Naive B cell (primary cell): Measurements from ENCODE around the gene CAMTA1. TPM values are rescaled to one million over a fixed set of nuclear protein-coding genes. Genes with fewer than 3 reads are reported as not detected.

Experiments used
- ATAC-seq, 2 donors: fragments of 150-1000 bp; cut with Tn5 transposase; 2 replicates each; pipeline ENCODE4 v1.10.0; 2021; ENCODE audit warnings: low read depth in 2 of 2, mild to moderate bottlenecking in 2 of 2, moderate library complexity in 2 of 2
- DNase-seq: peaks from one replicate; pipeline ENCODE4 v3.0.0; 2022
- H3K27ac Mint-ChIP-seq, 6 donors: one replicate each; pipeline ENCODE4 v1.8.0; 2020 to 2022; ENCODE audit warnings: mild to moderate bottlenecking in 6 of 6, mixed read lengths in 6 of 6, moderate library complexity in 5 of 6, inconsistent platforms in 2 of 6
- H3K27me3 Mint-ChIP-seq, 3 donors: one replicate each; pipeline ENCODE4 v1.8.0; 2021 to 2022; ENCODE audit warnings: mixed read lengths in 3 of 3, mild to moderate bottlenecking in 1 of 3
- H3K36me3 Mint-ChIP-seq, 2 donors: one replicate each; pipeline ENCODE4 v1.8.0; 2020 to 2022; ENCODE audit warnings: mixed read lengths in 2 of 2, inconsistent platforms in 1 of 2, mild to moderate bottlenecking in 1 of 2
- H3K4me1 Mint-ChIP-seq, 3 donors: one replicate each; pipeline ENCODE4 v1.8.0; 2020 to 2022; ENCODE audit warnings: mixed read lengths in 3 of 3, inconsistent platforms in 1 of 3, mild to moderate bottlenecking in 1 of 3, moderate library complexity in 1 of 3
- H3K4me3 Mint-ChIP-seq, 8 donors: one replicate each; pipeline ENCODE4 v1.8.0; 2020 to 2022; ENCODE audit warnings: mild to moderate bottlenecking in 8 of 8, mixed read lengths in 8 of 8, moderate library complexity in 8 of 8, inconsistent platforms in 2 of 8
- H3K9me3 Mint-ChIP-seq, 7 donors: one replicate each; pipeline ENCODE4 v1.8.0; 2020 to 2022; ENCODE audit warnings: mixed read lengths in 7 of 7, mild to moderate bottlenecking in 5 of 7, inconsistent platforms in 2 of 7, moderate library complexity in 1 of 7
- polyA plus RNA-seq, 6 donors: library from polyadenylated mRNA; unstranded; fragments of 300-500 nt; fragmentation: Illumina TruSeq; gene quantifications; one replicate each; pipeline ENCODE4 v1.2.3, GENCODE V29; 2021; ENCODE audit warnings: low read depth in 6 of 6

CAMTA1 gene
- polyA plus RNA-seq, 6 donors from 2014 or later: 75.4 to 140 (median 88.8) TPM

DNA sequence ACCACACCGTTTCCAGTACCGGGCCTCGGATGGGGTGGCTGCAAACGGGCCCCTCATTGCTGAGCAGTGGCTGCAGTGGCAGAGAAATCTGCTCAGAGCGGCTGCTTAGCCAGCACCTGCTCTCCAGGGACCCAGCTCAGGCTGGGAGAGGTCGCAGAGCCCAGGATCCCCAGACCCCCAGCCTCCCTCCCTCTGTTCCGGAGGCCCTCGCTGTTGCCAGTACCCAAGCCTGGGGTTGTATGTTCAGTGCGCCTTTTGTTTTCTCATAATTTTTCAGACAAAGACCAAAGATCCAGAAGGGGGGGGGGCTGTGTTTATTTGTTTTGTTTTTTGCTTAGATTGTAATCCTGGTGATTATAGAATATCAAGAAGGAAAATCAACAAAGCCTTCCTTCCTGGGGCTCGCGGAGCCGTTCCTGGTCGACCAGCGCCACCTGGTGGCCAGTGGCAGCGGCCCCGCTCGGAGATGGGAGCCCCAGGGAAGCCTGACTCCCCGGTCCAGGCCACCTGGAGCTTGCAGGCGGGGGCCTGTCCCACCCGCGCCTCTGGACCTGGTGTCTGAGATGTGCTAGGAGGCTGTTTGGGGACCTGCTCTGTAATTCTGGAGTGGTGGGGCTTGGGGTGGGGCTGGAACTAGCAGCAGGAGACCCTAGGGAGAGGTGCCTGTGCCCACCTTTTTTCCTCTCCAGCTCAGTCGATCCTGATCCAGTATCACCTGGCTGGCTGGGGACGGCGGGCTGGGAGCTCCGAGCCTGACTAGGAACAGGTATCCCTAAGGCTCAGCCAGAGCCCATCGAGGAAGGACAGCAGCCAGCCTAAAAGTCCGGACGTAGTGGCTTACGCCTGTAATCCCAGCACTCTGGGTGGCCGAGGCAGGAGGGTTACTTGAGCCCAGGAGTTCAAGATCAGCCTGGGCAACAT is 862.0 kb downstream of the CAMTA1 start:
- DNase-seq (peak; percentile 17), ATAC-seq (no peak)
- Mint-ChIP-seq H3K4me1 (peaks cover 0 to 7% (median 5%) of the 10 kb centered on the region in 3 donors), H3K4me3 (no peak overlapping the region), H3K27ac (no peak overlapping the region), H3K27me3 (peaks cover 7 to 29% (median 16%) of the 10 kb centered on the region in 3 donors), H3K9me3 (no peaks in the 10 kb centered on the region), H3K36me3 (no peaks in the 10 kb centered on the region)

DNA sequence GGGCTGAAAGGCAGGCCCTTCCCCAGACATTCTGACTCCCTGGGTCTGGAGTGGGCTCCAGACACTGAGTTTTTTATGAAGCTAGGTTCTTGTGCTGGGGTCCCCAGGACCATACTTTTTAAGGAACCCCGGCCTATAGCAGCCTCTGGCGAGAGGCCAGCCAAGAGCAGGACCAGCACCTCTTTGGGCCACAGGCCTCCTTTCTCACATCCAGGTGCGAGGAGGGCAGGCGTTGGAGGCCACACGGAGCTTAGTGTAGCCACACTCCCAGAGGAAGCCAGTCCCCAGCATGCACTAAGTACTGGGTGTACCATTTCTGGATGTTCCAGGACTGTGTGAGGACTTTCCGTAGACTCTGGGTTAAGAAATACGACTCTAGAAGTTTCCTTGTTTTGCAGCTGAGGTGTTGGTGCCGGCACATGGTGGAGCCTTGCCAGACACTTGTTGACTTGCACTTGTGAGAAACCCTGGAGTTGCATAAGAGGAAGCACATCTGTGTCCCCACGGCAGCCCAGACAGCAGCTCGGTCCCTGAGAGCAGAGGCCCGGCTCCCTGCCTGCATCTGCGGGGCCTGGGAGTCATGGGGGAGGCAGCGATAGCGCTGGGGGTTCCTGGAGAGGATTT is 863.6 kb downstream of the CAMTA1 start:
- no peak for DNase-seq
- Mint-ChIP-seq H3K27ac (no peak overlapping the region), H3K36me3 (no peaks in the 10 kb centered on the region), H3K4me1 (peaks cover 0 to 7% (median 5%) of the 10 kb centered on the region in 3 donors), H3K27me3 (peaks cover 6 to 20% (median 16%) of the 10 kb centered on the region in 3 donors), H3K9me3 (no peaks in the 10 kb centered on the region), H3K4me3 (no peak overlapping the region)
- ATAC-seq: no peak

DNA sequence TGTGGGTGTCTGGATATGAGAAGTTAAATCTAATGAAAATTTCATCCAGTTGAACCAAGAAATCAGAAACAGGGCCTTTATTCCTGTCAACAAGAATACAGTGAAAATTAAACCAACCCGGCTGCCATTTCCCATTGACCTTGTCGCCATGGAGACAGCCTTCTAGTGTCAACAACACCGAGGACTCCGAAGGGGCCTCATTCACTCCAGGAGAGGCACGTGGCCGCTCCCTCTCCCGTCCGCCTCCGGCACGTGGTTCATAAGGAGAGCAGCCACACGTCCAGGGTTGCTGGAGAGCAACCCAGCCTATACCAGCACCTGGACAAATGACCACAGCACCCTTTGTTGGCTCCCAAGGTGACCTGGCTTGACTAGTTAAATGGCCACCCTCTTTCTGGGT is 865.5 kb downstream of the CAMTA1 start:
- DNase-seq (no peak), ATAC-seq (no peak)
- Mint-ChIP-seq H3K4me3 (no peak overlapping the region), H3K4me1 (peaks cover 5 to 7% (median 6%) of the 10 kb centered on the region in 3 donors), H3K9me3 (peaks cover 0 to 1% (median 0%) of the 10 kb centered on the region in 7 donors), H3K36me3 (no peaks in the 10 kb centered on the region), H3K27me3 (peaks cover 2 to 20% (median 15%) of the 10 kb centered on the region in 3 donors), H3K27ac (no peak overlapping the region)

DNA sequence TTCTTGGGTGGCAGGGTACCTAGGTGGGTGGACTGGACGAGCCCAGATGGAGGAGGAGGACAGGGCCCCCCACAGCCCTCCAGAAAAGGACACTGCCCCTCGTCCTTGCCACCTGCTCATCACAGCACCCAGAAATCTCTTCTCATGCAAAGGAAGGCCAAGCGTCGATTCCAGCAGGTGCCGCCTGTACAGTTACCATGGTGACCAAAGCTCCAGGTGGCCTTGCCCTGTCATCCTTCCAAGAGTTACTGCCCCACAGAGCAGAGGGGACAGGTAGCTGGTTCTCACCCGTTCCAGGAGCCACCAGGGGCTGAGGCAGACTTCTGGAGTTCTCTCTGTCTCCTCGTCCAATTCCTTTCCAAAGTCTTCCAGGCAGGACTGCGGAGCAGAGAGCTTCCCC is 865.9 kb downstream of the CAMTA1 start:
- no peak for DNase-seq
- H3K27ac Mint-ChIP-seq: no peak overlapping the region
- H3K9me3 Mint-ChIP-seq: peaks cover 0 to 1% (median 0%) of the 10 kb centered on the region in 7 donors
- peaks cover 2 to 6% (median 3%) of the 10 kb centered on the region in 3 donors for H3K4me1 Mint-ChIP-seq
- no peak overlapping the region for H3K4me3 Mint-ChIP-seq
- no peak for ATAC-seq
- peaks cover 0 to 16% (median 11%) of the 10 kb centered on the region in 3 donors for H3K27me3 Mint-ChIP-seq
- no peaks in the 10 kb centered on the region for H3K36me3 Mint-ChIP-seq

DNA sequence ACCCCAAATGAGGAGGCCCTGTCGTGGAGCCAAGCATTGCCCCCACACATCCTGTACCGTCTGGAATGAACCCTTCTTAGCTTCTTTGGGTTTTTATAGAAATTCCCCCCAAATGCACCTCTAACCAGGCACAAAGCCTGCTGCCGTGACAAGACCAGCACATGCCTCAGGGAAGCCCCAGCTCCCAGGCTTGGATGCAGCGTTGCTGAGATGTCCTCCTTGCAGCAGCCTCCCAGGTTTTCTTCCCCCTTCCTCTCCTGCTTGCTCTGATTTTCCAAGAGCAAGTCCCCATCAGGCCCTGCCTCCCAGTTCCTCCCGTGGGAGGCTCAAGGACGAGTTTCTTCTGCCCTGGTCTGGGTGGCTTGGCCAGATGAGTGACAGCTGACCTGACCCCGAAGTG is 866.8 kb downstream of the CAMTA1 start:
- DNase-seq (no peak), ATAC-seq (no peak)
- Mint-ChIP-seq H3K4me1 (peaks cover 0 to 6% (median 0%) of the 10 kb centered on the region in 3 donors), H3K9me3 (peaks cover 0 to 1% (median 0%) of the 10 kb centered on the region in 7 donors), H3K4me3 (no peak overlapping the region), H3K27me3 (peaks cover 0 to 14% (median 6%) of the 10 kb centered on the region in 3 donors), H3K27ac (no peak overlapping the region), H3K36me3 (no peaks in the 10 kb centered on the region)

DNA sequence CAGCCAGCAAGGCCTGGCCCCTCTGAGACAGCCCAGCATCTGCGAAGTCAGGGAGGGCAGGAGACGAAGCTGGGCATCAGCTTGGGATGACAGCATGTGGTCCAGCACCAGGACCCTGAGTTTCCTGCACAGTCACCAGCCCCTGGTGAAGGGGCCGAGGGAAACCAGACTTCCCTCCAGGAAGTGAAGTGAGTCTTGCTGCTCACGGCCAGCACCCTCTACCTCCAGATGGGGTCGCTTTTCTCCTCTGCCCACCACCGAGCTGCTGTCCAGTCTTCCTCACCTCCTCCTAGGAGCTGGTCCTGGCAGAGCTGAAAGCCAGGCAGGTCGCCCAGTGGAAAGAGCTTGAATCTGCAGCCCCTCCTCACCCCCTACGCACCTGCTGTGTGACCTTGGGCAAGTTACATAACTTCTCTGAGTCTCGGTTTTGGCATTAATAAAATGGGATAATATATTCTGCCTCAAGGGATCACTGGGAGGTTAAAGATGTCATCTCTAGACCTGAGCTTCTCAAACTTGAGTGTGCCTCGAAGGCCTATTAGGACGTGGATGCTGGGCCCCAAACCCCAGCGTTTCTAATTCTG is 867.4 kb downstream of the CAMTA1 start:
- H3K4me1 Mint-ChIP-seq: peaks cover 0 to 6% (median 0%) of the 10 kb centered on the region in 3 donors
- ATAC-seq: no peak
- no peaks in the 10 kb centered on the region for H3K36me3 Mint-ChIP-seq
- peaks cover 0 to 1% (median 0%) of the 10 kb centered on the region in 7 donors for H3K9me3 Mint-ChIP-seq
- no peak overlapping the region for H3K4me3 Mint-ChIP-seq
- H3K27me3 Mint-ChIP-seq: peaks cover 0 to 14% (median 6%) of the 10 kb centered on the region in 3 donors
- no peak overlapping the region for H3K27ac Mint-ChIP-seq
- no peak for DNase-seq

DNA sequence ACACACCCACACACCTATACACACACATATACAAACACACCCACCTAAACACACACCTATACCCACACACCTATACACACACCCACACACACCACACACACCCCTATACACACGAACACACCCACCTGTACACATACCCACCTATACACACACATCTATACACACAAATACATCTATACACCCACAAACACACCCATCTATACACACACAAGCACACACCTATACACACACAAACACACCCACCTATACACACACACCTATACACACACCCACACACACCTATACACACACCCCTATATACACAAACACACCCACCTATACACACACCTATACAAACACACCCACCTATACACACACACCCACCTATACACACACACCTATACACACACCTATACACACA is 869.5 kb downstream of the CAMTA1 start:
- H3K4me1 Mint-ChIP-seq: peaks cover 0 to 6% (median 0%) of the 10 kb centered on the region in 3 donors
- ATAC-seq: no peak

DNA sequence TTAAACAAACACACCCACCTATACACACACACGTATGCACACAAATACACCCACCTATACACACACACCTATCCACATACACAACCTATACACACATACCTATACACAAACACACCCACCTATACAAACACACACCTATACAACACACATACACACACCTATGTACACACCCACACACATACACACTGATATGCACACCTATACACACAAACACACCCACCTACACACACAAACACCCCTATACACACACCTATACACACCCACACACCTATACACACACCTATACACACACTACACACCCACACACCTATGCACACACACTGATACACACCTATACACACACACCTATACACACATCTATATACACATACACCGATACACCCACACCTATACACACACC is 870.1 kb downstream of the CAMTA1 start:
- H3K4me3 Mint-ChIP-seq: no peak overlapping the region
- peaks cover 0 to 6% (median 0%) of the 10 kb centered on the region in 3 donors for H3K4me1 Mint-ChIP-seq
- no peaks in the 10 kb centered on the region for H3K36me3 Mint-ChIP-seq
- no peak for DNase-seq
- H3K9me3 Mint-ChIP-seq: peaks cover 0 to 1% (median 0%) of the 10 kb centered on the region in 7 donors
- H3K27me3 Mint-ChIP-seq: peaks cover 0 to 1% (median under 1%) of the 10 kb centered on the region in 3 donors
- no peak for ATAC-seq
- H3K27ac Mint-ChIP-seq: peak overlapping the region in 1 of 6 donors; percentile 0

More for the DNA sequence above, 869.5 kb downstream of the CAMTA1 start:
- no peaks in the 10 kb centered on the region for H3K36me3 Mint-ChIP-seq
- no peak overlapping the region for H3K27ac Mint-ChIP-seq
- peaks cover 0 to 6% (median 6%) of the 10 kb centered on the region in 3 donors for H3K27me3 Mint-ChIP-seq
- no peak for DNase-seq
- no peak overlapping the region for H3K4me3 Mint-ChIP-seq
- peaks cover 0 to 1% (median 0%) of the 10 kb centered on the region in 7 donors for H3K9me3 Mint-ChIP-seq

DNA sequence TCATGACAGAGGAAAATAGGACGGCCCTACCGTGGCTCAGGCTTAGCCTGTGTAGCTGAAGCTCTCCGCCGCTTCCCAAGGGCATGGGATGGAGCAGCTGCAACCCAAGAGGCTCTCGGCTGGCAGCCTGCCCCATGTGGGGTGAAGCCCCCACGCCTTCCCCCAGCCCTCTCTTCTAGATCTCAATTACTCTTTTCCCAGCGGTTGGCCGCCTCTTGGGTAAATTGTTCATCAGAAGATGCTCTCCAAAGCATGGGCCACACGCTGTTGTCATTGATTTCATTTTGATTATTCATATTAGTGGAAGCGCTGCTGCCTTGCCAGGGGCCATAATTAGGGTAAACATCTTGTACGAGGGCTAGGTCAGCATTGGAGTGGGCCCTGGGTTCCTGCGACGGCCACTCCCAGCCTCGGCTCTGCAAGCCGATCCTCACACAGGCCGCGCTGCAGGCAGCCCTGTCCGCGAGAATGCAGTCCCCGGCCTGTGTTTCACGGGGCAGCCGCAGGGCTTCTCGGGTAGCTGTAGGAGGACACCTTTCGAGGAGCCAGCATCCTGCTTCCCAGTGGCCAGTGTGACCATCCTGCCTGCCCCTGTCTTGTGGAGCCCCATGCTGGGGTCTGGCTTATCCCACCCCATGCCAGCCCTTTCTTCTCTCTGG is 871.4 kb downstream of the CAMTA1 start:
- no peak overlapping the region for H3K4me3 Mint-ChIP-seq
- DNase-seq (no peak), ATAC-seq (no peak)
- H3K4me1 Mint-ChIP-seq: peaks cover 0 to 6% (median 0%) of the 10 kb centered on the region in 3 donors
- no peaks in the 10 kb centered on the region for H3K36me3 Mint-ChIP-seq
- peaks cover 0 to 1% (median 0%) of the 10 kb centered on the region in 7 donors for H3K9me3 Mint-ChIP-seq
- H3K27ac Mint-ChIP-seq: peak overlapping the region in 1 of 6 donors; percentile 28
- no peaks in the 10 kb centered on the region for H3K27me3 Mint-ChIP-seq

DNA sequence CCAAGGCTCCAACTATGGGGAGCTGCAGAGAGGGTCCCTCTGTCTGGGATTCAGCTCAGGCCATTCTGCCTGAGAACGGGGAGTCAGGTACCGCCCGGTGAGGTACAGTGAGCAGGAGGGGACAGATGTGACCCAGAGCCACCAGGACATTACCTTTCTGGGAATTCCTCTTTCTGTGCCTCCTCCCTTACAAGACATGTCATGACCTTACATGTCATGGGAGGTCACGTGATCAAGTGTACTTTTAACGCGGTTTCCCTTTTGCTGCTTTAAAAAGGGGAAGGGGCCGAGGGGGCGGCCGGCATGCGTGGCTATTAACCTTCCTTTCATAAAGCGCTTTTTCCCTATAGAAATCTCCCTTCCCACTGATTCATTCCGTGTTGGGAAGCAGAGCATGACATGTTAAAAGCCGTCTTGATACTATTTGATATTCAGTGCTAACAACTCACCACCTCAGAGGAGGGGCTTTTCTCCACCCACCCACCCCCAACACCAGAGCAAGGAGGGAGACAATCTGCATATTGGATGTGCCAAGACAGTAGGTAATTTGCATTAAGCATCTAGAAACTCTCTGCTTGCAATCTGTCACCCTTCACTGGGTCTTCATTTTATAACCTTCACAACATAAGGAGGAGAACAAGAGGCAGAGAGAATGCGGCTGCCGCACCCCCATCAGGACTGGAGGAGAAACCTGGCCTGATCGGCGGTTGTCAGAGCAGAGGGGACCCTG is 872.2 kb downstream of the CAMTA1 start:
- Mint-ChIP-seq H3K4me3 (no peak overlapping the region), H3K27me3 (no peaks in the 10 kb centered on the region), H3K9me3 (peaks cover 0 to 1% (median 0%) of the 10 kb centered on the region in 7 donors), H3K36me3 (no peaks in the 10 kb centered on the region), H3K4me1 (peaks cover 0 to 6% (median 0%) of the 10 kb centered on the region in 3 donors), H3K27ac (no peak overlapping the region)
- DNase-seq (no peak), ATAC-seq (no peak)

DNA sequence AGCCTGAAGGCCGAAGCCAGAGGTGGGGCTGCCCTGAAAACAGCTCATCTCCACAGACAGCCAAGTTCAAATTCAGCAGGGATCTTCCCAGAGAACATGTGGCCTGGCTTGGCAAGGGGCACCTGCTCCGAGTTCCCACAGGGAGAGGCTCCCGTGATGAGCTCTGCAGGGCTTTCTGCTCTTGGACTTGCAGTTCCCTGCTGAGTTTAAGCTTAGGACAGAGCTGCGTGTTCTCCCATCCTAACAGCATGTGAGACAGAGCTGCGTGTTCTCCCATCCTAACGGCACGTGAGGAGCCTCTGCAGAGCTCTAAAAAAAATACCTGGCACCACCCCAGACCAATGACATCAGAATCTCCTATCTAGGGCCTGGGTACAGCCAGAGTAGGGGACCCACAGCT is 872.8 kb downstream of the CAMTA1 start:
- no peak overlapping the region for H3K4me3 Mint-ChIP-seq
- H3K27ac Mint-ChIP-seq: no peak overlapping the region
- peaks cover 0 to 6% (median 0%) of the 10 kb centered on the region in 3 donors for H3K4me1 Mint-ChIP-seq
- H3K36me3 Mint-ChIP-seq: no peaks in the 10 kb centered on the region
- ATAC-seq: no peak
- H3K9me3 Mint-ChIP-seq: peaks cover 0 to 1% (median 0%) of the 10 kb centered on the region in 7 donors
- no peaks in the 10 kb centered on the region for H3K27me3 Mint-ChIP-seq
- no peak for DNase-seq

DNA sequence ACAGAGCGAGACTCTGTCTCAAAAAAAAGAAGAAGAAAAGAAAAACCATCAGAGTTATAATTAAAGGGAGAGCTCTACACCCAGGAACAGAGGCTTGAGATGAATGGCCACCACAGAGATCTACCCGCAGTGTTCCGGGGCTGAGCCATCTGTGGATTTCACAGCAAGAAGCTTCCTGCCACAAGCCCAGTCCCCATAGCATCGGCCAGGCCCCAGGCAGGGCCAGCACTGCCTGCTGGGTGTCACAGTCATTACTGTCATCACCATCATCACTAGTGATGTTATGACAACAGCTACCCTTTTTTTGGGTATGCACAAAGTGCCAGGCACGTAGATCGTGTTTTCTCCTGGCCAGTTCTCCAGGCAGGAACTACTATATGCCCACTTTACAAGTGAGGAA is 874.3 kb downstream of the CAMTA1 start:
- Mint-ChIP-seq H3K27me3 (no peaks in the 10 kb centered on the region), H3K4me3 (no peak overlapping the region), H3K4me1 (peaks cover 0 to 2% (median 0%) of the 10 kb centered on the region in 3 donors), H3K9me3 (peaks cover 0 to 1% (median 0%) of the 10 kb centered on the region in 7 donors), H3K27ac (peak overlapping the region in 1 of 6 donors; percentile 27), H3K36me3 (no peaks in the 10 kb centered on the region)
- no peak for ATAC-seq
- DNase-seq: no peak
